GM23248 (cell line): ENCODE measurements around the gene GIGYF1.

ENCODE experiments used
- EZH2 ChIP-seq: fragments of 200-600 bp; sonication (generic); IDR thresholded peaks from 2 replicates; pipeline ENCODE4 v1.6.1; 2018; ENCODE audit warnings: antibody characterized with exemption, mild to moderate bottlenecking; ENCODE audit not compliant: insufficient read depth, poor library complexity, severe bottlenecking
- EZH2phosphoT487 ChIP-seq: fragments of 200-600 bp; sonication (generic); IDR thresholded peaks from 2 replicates; pipeline ENCODE4 v1.6.1; 2018; ENCODE audit warnings: antibody characterized with exemption, moderate library complexity, mild to moderate bottlenecking, low read depth; ENCODE audit not compliant: insufficient read depth

DNA sequence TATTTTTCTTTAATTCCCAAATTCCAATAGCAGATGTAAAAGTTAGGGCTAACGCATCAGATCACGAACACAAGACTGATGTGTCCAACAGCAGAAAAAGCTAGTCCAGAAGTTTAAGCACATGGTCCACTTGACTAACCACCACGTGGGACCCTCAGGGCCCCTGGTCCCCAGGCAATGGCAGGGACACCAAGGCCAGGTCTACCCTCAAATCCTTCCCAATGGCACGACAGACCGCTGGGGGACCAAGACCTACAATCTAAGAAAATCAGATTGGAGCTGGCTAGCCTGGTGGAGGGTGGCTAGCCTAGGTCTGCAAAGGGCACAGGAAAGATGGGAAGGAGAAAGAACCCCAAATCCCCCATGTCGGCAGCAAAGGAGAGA lies 1.5 kb downstream of the GIGYF1 start:
- TF ChIP-seq EZH2phosphoT487 (no peak), EZH2 (no peak)
